IPS DF 19.7 (cell line): ENCODE results near the gene C17orf114.

ENCODE experiments used
- DNase-seq: peaks from one replicate; pipeline ENCODE4 v3.0.0-alpha.2; 2013; ENCODE audit warnings: low read depth, low spot score

The C17orf114 gene

GRCh38 chr17:4823373-4824089 lies 21.4 kb upstream of the C17orf114 start:
- no peak for DNase-seq

- DNase-seq, result no peak
These were observed 20.7 kb upstream of the C17orf114 start for GRCh38 chr17:4822835-4823234.

DNA sequence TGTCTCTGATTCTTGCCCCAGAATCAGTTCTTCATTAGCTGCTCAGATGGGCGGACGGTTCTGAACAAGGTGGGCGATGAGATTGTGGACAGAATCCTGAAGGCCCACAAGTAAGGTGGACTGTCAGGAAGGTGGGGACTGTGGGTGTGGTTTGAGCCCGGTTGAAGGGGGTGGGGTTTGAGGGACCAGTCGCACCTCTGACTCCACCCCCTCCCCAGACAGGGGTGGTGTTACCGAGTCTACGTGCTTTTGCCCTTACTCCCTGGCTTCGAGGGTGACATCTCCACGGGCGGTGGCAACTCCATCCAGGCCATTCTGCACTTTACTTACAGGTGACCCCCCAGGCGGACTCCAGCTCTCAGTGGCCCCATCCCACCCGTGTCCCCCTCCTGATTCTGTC lies 16.1 kb upstream of the C17orf114 start:
- no peak for DNase-seq

DNA sequence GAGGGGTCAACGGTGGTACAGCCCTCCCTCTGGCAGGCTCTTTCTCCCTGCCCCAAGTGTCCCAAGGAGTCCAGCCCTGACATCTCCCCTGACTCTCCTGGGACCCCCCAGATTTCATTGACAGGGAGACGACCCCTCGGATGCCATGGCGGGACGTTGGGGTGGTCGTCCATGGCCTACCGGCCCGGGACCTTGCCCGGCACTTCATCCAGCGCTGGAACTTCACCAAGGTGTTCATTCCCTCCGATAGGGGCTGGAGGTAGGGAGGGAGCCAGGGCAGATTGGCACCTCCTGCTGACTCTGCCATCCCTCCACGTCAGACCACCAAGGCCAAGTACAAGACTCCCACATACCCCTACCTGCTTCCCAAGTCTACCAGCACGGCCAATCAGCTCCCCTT lies 14.7 kb upstream of the C17orf114 start:
- no peak for DNase-seq

DNA sequence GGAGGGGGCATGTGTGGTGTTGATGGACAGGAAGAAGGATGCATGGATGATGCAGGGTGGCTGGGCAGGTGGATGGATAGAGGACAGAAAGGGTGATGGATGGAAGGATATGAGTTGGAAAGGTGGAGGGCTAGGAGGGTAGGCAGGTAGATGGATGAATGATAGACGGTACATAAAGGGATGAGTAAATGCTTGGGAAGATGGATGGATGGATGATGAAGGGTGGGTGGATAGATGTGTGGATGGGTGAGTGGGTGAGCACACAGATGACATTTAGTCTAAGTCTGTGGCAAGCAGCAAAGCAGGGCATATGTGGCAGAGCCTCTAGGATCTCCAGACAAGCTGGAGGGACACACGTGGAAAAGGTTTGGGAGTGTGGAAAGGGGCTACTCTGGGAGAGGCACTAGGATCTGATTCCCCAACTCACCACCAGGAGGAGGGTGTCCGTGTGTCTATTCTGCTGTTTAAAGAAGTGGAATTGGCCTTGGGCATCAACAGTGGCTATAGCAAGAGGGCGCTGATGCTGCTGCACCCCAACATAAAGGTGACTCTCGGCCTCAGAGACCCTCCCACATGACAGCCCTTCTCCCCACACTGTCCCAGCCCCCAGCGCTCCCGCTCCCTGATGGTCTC lies 13.0 kb upstream of the C17orf114 start:
- no peak for DNase-seq

DNA sequence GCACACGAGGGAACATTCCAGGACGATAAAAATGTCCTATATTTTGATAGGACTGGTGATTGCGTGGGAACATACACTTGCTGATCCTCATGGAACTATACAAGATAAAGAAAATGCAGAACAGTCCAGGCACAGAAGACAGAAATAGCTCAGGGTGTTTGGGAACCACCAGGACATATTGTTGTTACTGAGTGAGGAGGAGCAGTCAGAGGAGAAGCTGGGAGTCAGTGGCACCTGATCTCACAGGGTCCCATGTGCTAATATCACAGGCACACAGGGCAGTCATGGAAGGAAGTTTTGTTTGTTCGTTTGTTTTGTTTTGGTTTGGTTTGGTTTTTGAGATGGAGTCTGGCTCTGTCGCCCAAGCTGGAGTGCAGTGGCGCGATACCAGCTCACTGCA lies 10.6 kb upstream of the C17orf114 start:
- DNase-seq, result no peak

DNA sequence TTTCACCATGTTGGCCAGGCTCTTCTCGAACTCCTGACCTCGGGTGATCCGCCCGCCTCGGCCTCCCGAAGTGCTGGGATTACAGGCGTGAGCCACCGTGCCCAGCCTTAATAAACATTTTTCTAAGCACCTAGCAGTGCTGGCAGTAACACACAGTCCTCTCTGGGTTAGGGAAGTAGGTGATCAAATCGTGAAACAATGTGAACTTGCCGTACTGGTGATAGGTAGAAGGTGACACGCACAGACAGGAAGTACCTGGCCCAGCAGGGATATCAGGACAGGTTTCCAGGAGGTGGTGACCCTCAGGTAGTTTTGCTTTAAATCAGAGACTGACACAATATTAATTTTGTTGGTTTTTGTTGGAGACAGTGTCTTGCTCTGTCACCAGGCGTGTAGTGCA lies 9.3 kb upstream of the C17orf114 start:
- DNase-seq, result no peak

DNA sequence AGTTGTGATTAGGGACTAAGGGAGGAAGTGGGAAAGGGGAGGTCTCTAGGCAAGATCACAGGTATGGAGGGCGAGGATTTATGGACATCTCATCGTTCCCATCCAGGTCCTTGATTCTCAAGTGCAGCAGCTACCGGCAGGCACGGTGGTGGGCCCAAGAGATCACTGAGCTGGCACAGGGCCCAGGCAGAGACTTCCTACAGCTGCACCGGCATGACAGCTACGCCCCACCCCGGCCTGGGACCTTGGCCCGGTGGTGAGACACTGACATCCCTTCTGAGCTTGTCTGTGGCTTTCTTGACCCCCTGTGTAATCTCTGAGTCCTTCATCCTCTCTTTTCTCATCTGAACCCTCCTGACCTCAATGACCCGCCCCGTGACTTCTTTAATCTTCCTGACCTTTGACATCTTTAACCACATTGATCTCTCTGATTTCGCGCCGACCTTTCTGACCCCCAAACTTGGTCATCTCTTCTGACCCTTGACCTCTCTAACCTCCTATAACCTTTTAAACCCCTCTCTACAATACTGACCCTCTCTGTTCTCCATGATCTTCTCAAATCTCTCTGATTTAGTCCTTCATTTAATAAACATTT lies 8.7 kb upstream of the C17orf114 start:
- DNase-seq, result no peak

DNA sequence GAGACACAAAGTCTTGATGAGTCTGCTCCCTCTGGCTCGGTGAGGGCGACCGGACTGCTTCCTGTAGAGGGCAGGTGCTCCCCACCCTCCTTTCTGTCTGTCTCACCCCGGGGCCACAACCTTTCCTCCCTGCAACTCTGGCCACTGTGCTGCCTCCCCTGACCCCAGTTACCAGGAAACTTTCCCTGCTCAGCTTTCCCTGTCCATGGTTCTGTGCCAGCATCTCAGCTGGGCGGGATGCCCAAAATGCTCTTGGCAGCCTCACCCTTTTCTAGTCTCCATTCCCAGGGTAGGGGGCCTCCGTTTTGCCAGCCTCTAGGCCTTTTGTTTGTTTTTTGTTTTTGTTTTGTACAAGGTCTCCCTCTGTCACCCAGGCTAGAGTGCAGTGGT lies 6.2 kb upstream of the C17orf114 start:
- DNase-seq, result no peak

- no peak for DNase-seq
These were observed 5.7 kb upstream of the C17orf114 start for GRCh38 chr17:4807605-4808377.

DNA sequence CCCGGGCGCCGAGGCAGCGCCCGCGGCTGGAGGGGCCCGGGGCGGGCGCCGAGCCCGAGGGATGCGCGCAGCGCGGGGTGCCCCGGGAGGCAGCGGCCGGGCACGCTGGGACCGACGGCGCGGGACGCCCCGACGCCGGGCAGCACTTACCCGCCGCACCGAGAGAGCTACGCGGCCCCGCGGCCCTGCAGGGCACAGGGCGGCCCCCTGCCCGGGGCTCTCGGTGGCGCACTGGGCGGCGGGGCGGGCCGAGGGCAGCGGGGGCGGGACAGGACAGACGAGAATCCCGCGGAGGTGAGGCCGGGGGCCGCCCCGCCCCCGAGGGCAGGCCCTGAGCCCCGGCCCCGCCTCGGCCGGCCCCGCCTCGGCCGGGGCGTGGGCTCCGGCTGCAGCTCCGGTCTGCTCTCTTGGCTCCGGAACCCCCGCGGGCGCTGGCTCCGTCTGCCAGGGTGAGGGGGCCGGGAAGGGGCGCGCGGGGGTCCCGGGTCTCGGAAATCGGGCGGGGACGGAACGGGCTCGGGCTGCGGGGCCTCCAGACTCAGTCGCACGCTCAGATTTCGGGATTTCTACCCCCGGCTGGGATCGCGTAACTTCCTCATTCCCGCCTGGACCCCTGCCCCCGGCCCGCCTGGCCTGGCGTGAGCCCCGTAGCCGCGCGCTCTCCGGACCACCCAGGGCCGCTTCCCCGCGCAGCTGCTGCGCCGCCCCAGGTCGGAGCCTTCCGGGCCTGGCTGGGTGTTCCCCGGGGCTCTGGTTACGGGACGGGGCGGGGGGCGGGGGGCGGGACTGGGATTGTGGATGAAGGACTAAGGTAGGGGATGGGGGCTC lies 4.9 kb upstream of the C17orf114 start, which contains the start of gene PLD2:
TSS of gene PLD2 (plus strand) at position 376 of the 828 bp plus-strand sequence. CDS start 621 bp downstream, outside the sequence.
- DNase-seq, result no peak

DNA sequence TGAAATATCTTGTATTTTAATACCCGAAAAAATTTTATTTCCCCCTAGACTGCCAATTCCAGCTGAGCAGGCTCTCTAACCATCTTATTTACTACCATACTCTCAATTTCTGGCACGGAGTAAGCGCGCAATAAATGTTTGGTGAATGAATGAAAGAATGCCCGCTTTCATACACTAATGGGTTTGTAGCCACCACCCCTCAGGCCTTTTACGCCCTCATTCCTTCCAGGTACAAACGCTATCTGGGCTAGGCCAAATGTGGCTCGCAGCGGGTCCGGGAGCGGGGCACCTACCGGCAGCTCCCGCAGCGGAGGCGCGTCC lies 4.3 kb upstream of the C17orf114 start:
- DNase-seq, result no peak

- no peak for DNase-seq
These were observed 1.5 kb downstream of the C17orf114 start for GRCh38 chr17:4800462-4801196.

DNA sequence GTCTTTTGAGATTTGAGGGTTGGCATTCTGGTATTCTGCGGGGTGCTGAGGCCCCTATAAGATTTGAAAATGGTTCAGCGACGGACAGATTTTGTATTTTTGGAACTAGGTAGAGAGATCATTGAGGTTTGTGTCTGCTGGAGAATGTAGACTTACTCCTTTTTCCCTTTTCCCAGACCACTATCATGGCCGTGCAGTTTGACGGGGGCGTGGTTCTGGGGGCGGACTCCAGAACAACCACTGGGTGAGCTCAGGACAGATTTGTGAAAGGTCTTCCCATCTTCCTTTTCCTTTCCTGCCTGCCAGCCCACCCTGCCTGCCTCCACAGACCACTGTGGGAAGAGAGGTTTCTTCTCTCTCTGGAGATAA lies 5.6 kb downstream of the C17orf114 start:
- DNase-seq, result no peak

DNA sequence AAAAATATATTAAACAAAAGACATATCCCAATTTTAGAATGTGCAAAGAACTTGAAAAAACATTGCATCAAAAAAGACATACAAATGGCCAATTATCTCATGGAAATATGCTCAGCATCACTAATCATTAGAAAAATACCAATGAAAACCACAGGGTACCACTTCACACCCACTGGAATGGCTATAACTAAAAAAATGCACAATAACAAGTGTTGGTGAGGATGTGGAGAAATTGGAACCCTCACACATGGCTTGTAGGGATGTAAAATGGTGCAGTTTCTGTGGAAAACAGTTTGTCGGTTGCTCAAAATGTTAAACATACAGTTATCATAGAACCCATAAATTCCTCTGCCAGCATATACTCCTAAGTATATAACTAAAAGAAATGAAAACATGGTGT lies 7.0 kb downstream of the C17orf114 start:
- no peak for DNase-seq

DNA sequence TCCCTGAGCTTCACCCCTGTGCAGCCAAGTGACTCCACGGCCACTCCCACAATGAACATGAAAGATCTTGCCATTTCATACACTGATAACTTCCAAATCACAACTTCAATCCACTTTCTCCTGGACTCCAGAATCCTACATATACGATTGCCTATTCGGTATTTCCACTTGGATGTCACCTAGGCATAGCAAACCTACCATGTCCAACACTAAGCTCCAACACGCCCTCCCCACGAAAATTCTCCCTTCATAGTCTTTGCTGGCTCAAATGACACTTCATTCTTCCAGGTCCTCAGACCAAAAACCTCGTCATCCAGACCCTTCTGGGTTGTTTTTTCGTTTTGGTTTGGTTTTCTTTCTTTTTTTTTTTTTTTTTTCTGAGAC lies 11.4 kb downstream of the C17orf114 start:
- no peak for DNase-seq

DNA sequence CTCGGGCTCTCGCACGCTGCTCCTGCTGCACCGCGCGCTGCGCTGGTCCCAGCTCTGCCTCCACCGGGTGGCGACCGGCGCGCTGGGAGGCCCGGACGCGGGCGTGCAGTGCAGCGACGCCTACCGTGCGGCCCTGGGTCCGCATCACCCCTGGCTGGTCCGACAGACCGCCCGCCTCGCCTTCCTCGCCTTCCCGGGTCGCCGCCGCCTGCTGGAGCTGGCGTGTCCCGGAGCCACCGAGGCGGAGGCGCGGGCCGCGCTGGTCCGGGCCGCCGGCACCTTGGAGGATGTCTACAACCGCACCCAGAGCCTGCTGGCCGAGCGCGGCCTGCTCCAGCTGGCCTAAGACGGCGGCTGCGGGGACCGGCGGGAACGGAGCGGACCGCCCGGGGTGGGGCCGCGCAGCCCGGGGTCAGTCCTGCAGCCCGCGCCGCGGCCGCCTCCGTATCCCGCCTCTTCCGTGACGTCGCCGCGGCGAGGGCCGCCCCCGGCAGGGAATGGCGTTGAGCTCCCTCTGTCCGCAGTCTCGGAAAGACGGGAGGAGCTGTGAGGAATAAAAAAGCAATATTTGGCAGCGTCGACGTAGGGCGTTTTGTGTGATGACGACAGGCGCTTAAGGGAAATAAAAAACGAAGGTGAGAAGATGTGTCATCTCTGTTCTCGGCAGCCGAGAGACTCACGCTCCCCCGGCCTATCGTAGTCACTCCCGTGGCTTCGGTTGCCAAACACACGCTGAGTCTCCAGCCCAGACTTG lies 12.0 kb downstream of the C17orf114 start:
- DNase-seq, result no peak

- no peak for DNase-seq
These were observed 12.5 kb downstream of the C17orf114 start for GRCh38 chr17:4789701-4789950.

DNA sequence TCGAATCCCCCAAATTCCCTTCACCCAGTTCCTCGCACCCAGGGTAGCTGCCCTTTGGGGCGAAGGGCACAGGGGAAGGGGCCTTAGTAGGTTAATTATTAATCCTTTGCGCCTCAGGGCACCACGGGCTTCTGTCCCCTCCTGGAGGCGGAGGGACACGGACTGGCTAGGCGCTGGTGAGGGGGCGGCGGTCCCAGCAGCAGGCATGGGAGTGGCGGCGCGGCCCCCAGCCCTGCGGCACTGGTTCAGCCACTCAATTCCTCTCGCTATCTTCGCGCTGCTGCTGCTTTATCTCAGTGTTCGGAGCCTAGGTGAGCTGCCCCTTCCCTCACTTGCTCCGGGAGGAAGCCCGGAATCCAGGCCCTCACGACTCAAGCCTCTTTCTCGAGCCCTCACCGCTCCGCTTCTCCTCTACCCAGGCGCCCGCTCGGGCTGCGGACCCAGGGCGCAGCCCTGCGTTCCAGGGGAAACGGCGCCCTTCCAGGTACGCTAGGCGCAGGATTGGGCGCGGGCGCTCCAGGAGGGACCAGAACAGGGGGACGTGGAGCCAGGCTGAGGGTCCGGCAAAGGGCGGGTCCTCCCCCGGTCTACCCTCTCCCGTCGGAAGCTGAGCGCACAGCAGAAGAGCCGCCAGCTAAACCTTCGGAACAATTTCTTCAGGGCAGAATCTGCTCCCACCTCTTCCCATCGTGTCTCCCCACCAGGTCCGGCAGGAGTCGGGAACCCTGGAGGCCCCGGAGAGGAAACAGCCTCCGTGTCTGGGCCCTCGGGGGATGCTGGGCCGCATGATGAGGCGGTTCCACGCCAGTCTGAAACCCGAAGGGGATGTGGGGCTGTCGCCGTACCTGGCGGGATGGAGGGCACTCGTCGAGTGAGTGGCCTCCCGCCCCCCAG lies 13.1 kb downstream of the C17orf114 start, which contains the start of gene GLTPD2:
TSS of gene GLTPD2 (plus strand) at position 158 of the 894 bp plus-strand sequence. CDS start at position 206, 48 bp downstream.
- no peak for DNase-seq
